SK-N-SH (cell line): ENCODE measurements around the gene HTN3. TPM values are rescaled to one million over a fixed set of nuclear protein-coding genes. Genes with fewer than 3 reads are reported as not detected.

Experiments
- CTCF ChIA-PET: fragments of 300-600, 350-600 bp; formaldehyde crosslinking; extraction: SDS; loops from one replicate; lab custom pipeline; 2021; lab: Yijun Ruan, JAX
- POLR2A ChIA-PET: fragments of 350-600 bp; sonication (Branson Sonifier 250); formaldehyde crosslinking; extraction: SDS; loops from one replicate; lab custom pipeline; 2020; ENCODE audit warnings: antibody characterized with exemption, inconsistent platforms; lab: Yijun Ruan, JAX
- DNase-seq: peaks from one replicate; pipeline ENCODE4 v3.0.0; 2012
- H2AFZ ChIP-seq: fragments of 200-600 bp; sonication (generic); 2 replicates; pipeline ENCODE4 v1.8.1; 2016; ENCODE audit warnings: antibody characterized with exemption, mild to moderate bottlenecking, low read depth
- H3F3A ChIP-seq: fragments of 200-600 bp; sonication (generic); replicated peaks from 2 replicates; pipeline ENCODE3; 2016; ENCODE audit warnings: antibody characterized with exemption, mild to moderate bottlenecking; ENCODE audit not compliant: insufficient read depth
- H3K27ac ChIP-seq, 2 experiments: fragments of 200-500 bp in 1 of 2; fragments of 200-600 bp in 1 of 2; sonication (Bioruptor generic) in 1 of 2; sonication (generic), shearing (Covaris generic) in 1 of 2; 2 replicates each; pipeline versions ENCODE4 v1.5.1 to v1.6.1; 2014 to 2016; ENCODE audit warnings: low read depth in 2 of 2, inconsistent platforms in 1 of 2, low read length in 1 of 2, mild to moderate bottlenecking in 1 of 2, mixed read lengths in 1 of 2
- H3K27me3 ChIP-seq: fragments of 200-600 bp; sonication (generic), shearing (Covaris generic); 2 replicates; pipeline ENCODE4 v1.6.1; 2016; ENCODE audit warnings: mixed run types; ENCODE audit not compliant: insufficient read depth
- H3K36me3 ChIP-seq, 2 experiments: fragments of 200-500 bp in 1 of 2; fragments of 200-600 bp in 1 of 2; sonication (Bioruptor generic) in 1 of 2; sonication (generic) in 1 of 2; replicated peaks in 1 of 2; 2 replicates each; pipeline versions ENCODE3 to v1.5.1; 2014 to 2016; ENCODE audit warnings: low read length in 1 of 2, mild to moderate bottlenecking in 1 of 2; ENCODE audit not compliant: insufficient read depth in 2 of 2, control insufficient read depth in 1 of 2
- H3K4me1 ChIP-seq, 2 experiments: fragments of 200-500 bp in 1 of 2; fragments of 200-600 bp in 1 of 2; sonication (Bioruptor generic) in 1 of 2; sonication (generic), shearing (Covaris generic) in 1 of 2; 2 replicates each; pipeline versions ENCODE4 v1.5.1 to v1.6.1; 2014 to 2016; ENCODE audit warnings: low read depth in 1 of 2, low read length in 1 of 2, mixed run types in 1 of 2; ENCODE audit not compliant: insufficient read depth in 2 of 2, control insufficient read depth in 1 of 2
- H3K4me2 ChIP-seq: fragments of 200-600 bp; sonication (generic), shearing (Covaris generic); 2 replicates; pipeline ENCODE4 v1.6.1; 2017; ENCODE audit warnings: mixed run types
- H3K4me3 ChIP-seq, 2 experiments: fragments of 200-500 bp in 1 of 2; fragments of 200-600 bp in 1 of 2; sonication (Bioruptor generic) in 1 of 2; sonication (generic), shearing (Covaris generic) in 1 of 2; 2 replicates each; pipeline versions ENCODE4 v1.5.1 to v1.8.1; 2014 to 2016; ENCODE audit warnings: low read depth in 2 of 2, inconsistent platforms in 1 of 2, low read length in 1 of 2, mild to moderate bottlenecking in 1 of 2, mixed read lengths in 1 of 2, moderate library complexity in 1 of 2
- H3K79me2 ChIP-seq: fragments of 200-600 bp; sonication (generic); 2 replicates; pipeline ENCODE4 v1.8.1; 2017; ENCODE audit warnings: mild to moderate bottlenecking; ENCODE audit not compliant: insufficient read depth
- H3K9ac ChIP-seq: fragments of 200-600 bp; sonication (generic); 2 replicates; pipeline ENCODE4 v1.6.1; 2017; ENCODE audit warnings: mixed run types
- H3K9me2 ChIP-seq: fragments of 200-600 bp; sonication (generic); 2 replicates; pipeline ENCODE4 v1.6.1; 2017; ENCODE audit warnings: mixed run types
- H3K9me3 ChIP-seq: fragments of 200-600 bp; sonication (generic); 2 replicates; pipeline ENCODE4 v1.6.1; 2017; ENCODE audit warnings: mixed run types, mild to moderate bottlenecking, moderate library complexity
- H4K20me1 ChIP-seq: fragments of 200-600 bp; sonication (generic); 2 replicates; pipeline ENCODE4 v1.6.1; 2017; ENCODE audit warnings: mild to moderate bottlenecking, mixed run types; ENCODE audit not compliant: insufficient read depth
- EP300 ChIP-seq, 2 experiments: IDR thresholded peaks; 2 replicates each; pipeline versions ENCODE4 v1.4.0 to v1.6.1; 2012; ENCODE audit warnings: borderline replicate concordance in 1 of 2, low read depth in 1 of 2, low read length in 1 of 2
- EZH2phosphoT487 ChIP-seq: fragments of 200-600 bp; sonication (generic); IDR thresholded peaks from 2 replicates; pipeline ENCODE4 v1.6.1; 2017; ENCODE audit warnings: low read depth, mixed run types, mild to moderate bottlenecking, antibody characterized with exemption, moderate library complexity, borderline replicate concordance
- FOXM1 ChIP-seq: IDR thresholded peaks from 2 replicates; pipeline ENCODE4 v1.4.0; 2012; ENCODE audit warnings: low read depth, mild to moderate bottlenecking
- MEF2A ChIP-seq: IDR thresholded peaks from 2 replicates; pipeline ENCODE4 v1.4.0; 2012; ENCODE audit warnings: low read depth, borderline replicate concordance
- MXI1 ChIP-seq: IDR thresholded peaks from 2 replicates; pipeline ENCODE4 v1.6.1; 2012; ENCODE audit warnings: mild to moderate bottlenecking, low read depth, low read length, improper control_type of control experiment
- NRF1 ChIP-seq: IDR thresholded peaks from 2 replicates; pipeline ENCODE4 v1.6.1; 2012; ENCODE audit warnings: low read depth, mild to moderate bottlenecking, low read length
- PBX3 ChIP-seq: IDR thresholded peaks from 2 replicates; pipeline ENCODE4; 2012
- RCOR1 ChIP-seq: fragments of 150-350 bp; IDR thresholded peaks from 2 replicates; pipeline ENCODE4 v1.6.1; 2017; ENCODE audit warnings: antibody characterized with exemption, low read length
- REST ChIP-seq: IDR thresholded peaks from 2 replicates; pipeline ENCODE4 v1.6.1; 2012; ENCODE audit warnings: mild to moderate bottlenecking, low read depth, low read length, moderate library complexity
- RXRA ChIP-seq: IDR thresholded peaks from 2 replicates; pipeline ENCODE4 v1.4.0; 2012; ENCODE audit warnings: low read depth, mild to moderate bottlenecking, borderline replicate concordance
- WGBS: methylation state at CpG from one replicate; pipeline ENCODE4 v1.1.6; 2017; ENCODE audit warnings: low lambda C conversion rate; 5-methylcytosine and 5-hydroxymethylcytosine counted together
- polyA plus RNA-seq, 3 experiments: library from polyadenylated mRNA; depleted of rRNA; stranded (reverse); fragments of >200 nt; gene quantifications; 2 replicates each; pipeline ENCODE4 v1.2.3, GENCODE V29; 2012

The HTN3 gene
- polyA plus RNA-seq, 1 of the 3 experiments (the other 2 are of a cell fraction) = not detected

- no peak within 1 kb of the TSS for H3K9ac ChIP-seq
- no peaks in the 10 kb centered on the region for H3K9me2 ChIP-seq
- H3K79me2 ChIP-seq = no peaks in the 10 kb centered on the region
- H3K27ac ChIP-seq = no peak within 1 kb of the TSS
- no peaks in the 10 kb centered on the region for H3K4me1 ChIP-seq
- H3F3A ChIP-seq = no peaks in the 10 kb centered on the region
- no peaks in the 10 kb centered on the region for H3K36me3 ChIP-seq
- no peak for DNase-seq
- ChIA-PET CTCF (no interaction called here), POLR2A (no interaction called here)
- no peak within 1 kb of the TSS for H2AFZ ChIP-seq
- no peaks in the 10 kb centered on the region for H4K20me1 ChIP-seq
- no peak within 1 kb of the TSS for H3K4me3 ChIP-seq
- no peaks in the 10 kb centered on the region for H3K27me3 ChIP-seq
- TF ChIP-seq NRF1 (no peak), RXRA (no peak), FOXM1 (no peak)
- no peaks in the 10 kb centered on the region for H3K9me3 ChIP-seq
- 6% methylated on average over 3 of the region's 3 CpGs for WGBS
- H3K4me2 ChIP-seq = no peak within 1 kb of the TSS
Measured at GRCh38 chr4:69995526-69996016, 32.7 kb upstream of the HTN3 start, which contains the start of gene STATH. Gene STATH, plus strand, starts transcription at chr4:69995966. Its CDS starts 2,472 bp downstream, at chr4:69998438.

GRCh38 chr4:69999420-69999819 lies 28.8 kb upstream of the HTN3 start:
- POLR2A ChIA-PET = no interaction called here

More at GRCh38 chr4:69999420-69999819, 28.8 kb upstream of the HTN3 start:
- CTCF ChIA-PET = no interaction called here
- H4K20me1 ChIP-seq = no peaks in the 10 kb centered on the region
- no peaks in the 10 kb centered on the region for H3K4me1 ChIP-seq
- no peaks in the 10 kb centered on the region for H3K36me3 ChIP-seq
- no peak overlapping the region for H3K4me3 ChIP-seq
- no peak overlapping the region for H3K9ac ChIP-seq
- 30% methylated on average over 3 of the region's 3 CpGs for WGBS
- H3K27ac ChIP-seq = no peak overlapping the region
- H3K9me3 ChIP-seq = no peaks in the 10 kb centered on the region
- no peaks in the 10 kb centered on the region for H3F3A ChIP-seq
- DNase-seq = no peak
- no peak overlapping the region for H3K4me2 ChIP-seq
- no peak overlapping the region for H2AFZ ChIP-seq
- H3K27me3 ChIP-seq = no peaks in the 10 kb centered on the region
- no peaks in the 10 kb centered on the region for H3K9me2 ChIP-seq
- no peaks in the 10 kb centered on the region for H3K79me2 ChIP-seq
- TF ChIP-seq PBX3 (no peak), REST (no peak), RCOR1 (no peak), MEF2A (no peak), EP300 (IDR thresholded peaks at IDR 0.05; ENCODE audit: borderline replicate concordance in 1 of 2, low read depth in 1 of 2, low read length in 1 of 2) (no peak), EZH2phosphoT487 (no peak), MXI1 (no peak)
